ENCODE data around the gene CALML6. TPM values are rescaled to one million over a fixed set of nuclear protein-coding genes. Genes with fewer than 3 reads are reported as not detected.
A peak's percentile ranks its signal among the peaks of the same experiment; 100 is the strongest.

CALML6 gene
- total RNA-seq, 2 donors from 2014 or later: 0.34 to 0.50 TPM

GRCh38 chr1:1938613-1939295 is 23.7 kb downstream of the CALML6 start:
- no peak for DNase-seq
- intact Hi-C loops (cut with DNase I, micrococcal nuclease): no loop called here

GRCh38 chr1:1939296-1940122 is 24.4 kb downstream of the CALML6 start:
- ATAC-seq (no peak), DNase-seq (no peak)
- intact Hi-C loops (cut with DNase I, micrococcal nuclease): no loop called here

More at GRCh38 chr1:1938613-1939295, 23.7 kb downstream of the CALML6 start:
- no peak for ATAC-seq

- no peak for ATAC-seq
- intact Hi-C loops (cut with DNase I, micrococcal nuclease): no loop called here
- no peak for DNase-seq
Observed at GRCh38 chr1:1940123-1940425, 25.0 kb downstream of the CALML6 start.

GRCh38 chr1:1941211-1941841 is 26.3 kb downstream of the CALML6 start:
- intact Hi-C loops (cut with DNase I, micrococcal nuclease): no loop called here
- DNase-seq (no peak), ATAC-seq (no peak)

- DNase-seq: no peak
- intact Hi-C loops (cut with DNase I, micrococcal nuclease): no loop called here
- peak; percentile 29 for ATAC-seq
Observed at GRCh38 chr1:1941868-1942752, 27.1 kb downstream of the CALML6 start.

- DNase-seq (peak in 1 of 2 donors; percentile 46), ATAC-seq (peak; percentile 90)
- intact Hi-C loops (cut with DNase I, micrococcal nuclease): no loop called here
Observed at GRCh38 chr1:1942753-1943656, 27.9 kb downstream of the CALML6 start.

- DNase-seq (peak in 1 of 2 donors; percentile 66), ATAC-seq (peak; percentile 82)
- intact Hi-C loops (cut with DNase I, micrococcal nuclease): no loop called here
Observed at GRCh38 chr1:1943834-1944570, 28.9 kb downstream of the CALML6 start.

GRCh38 chr1:1945782-1946393 is 30.8 kb downstream of the CALML6 start:
- ATAC-seq: no peak
- DNase-seq: no peak
- intact Hi-C loops (cut with DNase I, micrococcal nuclease): no loop called here

GRCh38 chr1:1946540-1946939 is 31.5 kb downstream of the CALML6 start:
- no peak for DNase-seq
- intact Hi-C loops (cut with DNase I, micrococcal nuclease): no loop called here
- no peak for ATAC-seq

GRCh38 chr1:1947493-1947892 is 32.4 kb downstream of the CALML6 start:
- intact Hi-C loops (cut with DNase I, micrococcal nuclease): no loop called here
- DNase-seq: no peak
- ATAC-seq: no peak

GRCh38 chr1:1948783-1949182 is 33.7 kb downstream of the CALML6 start:
- no peak for ATAC-seq
- DNase-seq: no peak
- intact Hi-C loops (cut with DNase I, micrococcal nuclease): no loop called here

- DNase-seq (no peak), ATAC-seq (no peak)
- intact Hi-C loops (cut with DNase I, micrococcal nuclease): loop anchor here in 1 of 2 donors (5.0 kb wide), 1 partner anchor 91 kb away; no protein-coding TSS in a partner anchor
Observed at GRCh38 chr1:1950940-1951339, 35.9 kb downstream of the CALML6 start.

GRCh38 chr1:1954015-1954414 is 39.0 kb downstream of the CALML6 start:
- DNase-seq (no peak), ATAC-seq (no peak)
- intact Hi-C loops (cut with DNase I, micrococcal nuclease): loop anchor here in 1 of 2 donors (5.0 kb wide), 1 partner anchor 88 kb away; no protein-coding TSS in a partner anchor

GRCh38 chr1:1954831-1955441 is 39.9 kb downstream of the CALML6 start:
- intact Hi-C loops (cut with DNase I, micrococcal nuclease): loop anchor here in 1 of 2 donors (5.0 kb wide), 1 partner anchor 87 kb away; no protein-coding TSS in a partner anchor

GRCh38 chr1:1955621-1956094 is 40.6 kb downstream of the CALML6 start:
- intact Hi-C loops (cut with DNase I, micrococcal nuclease): no loop called here
- DNase-seq (no peak), ATAC-seq (no peak)

More at GRCh38 chr1:1954831-1955441, 39.9 kb downstream of the CALML6 start:
- no peak for DNase-seq
- ATAC-seq: no peak

GRCh38 chr1:1956101-1956500 is 41.0 kb downstream of the CALML6 start:
- DNase-seq (no peak), ATAC-seq (no peak)
- intact Hi-C loops (cut with DNase I, micrococcal nuclease): no loop called here

Data from left colon (tissue), 2 donors.